T-helper 2 cell treated with Interferon-gamma antibody and Interleukin-4, amounts not matched to agents 100 ng/mL and 5 ng/mL, for 36 hours (primary cell): ENCODE data around the gene ATXN8OS. TPM values are rescaled to one million over a fixed set of nuclear protein-coding genes. Genes with fewer than 3 reads are reported as not detected.
"Not testable (repeated sequence)": the region's sequence is repeated elsewhere in the genome, so short reads cannot be mapped to it uniquely, and the experiment has no call there.

Experiments
- intact Hi-C: fragments of 100-400 bp; cut with micrococcal nuclease; formaldehyde crosslinking; loops from one replicate; pipeline ENCODE4 v1.15.1; 2023
- total RNA-seq: library from RNA; stranded (reverse); gene quantifications from 2 replicates; pipeline ENCODE4 v1.2.3, GENCODE V29; 2022

Gene ATXN8OS
- total RNA-seq: not detected in 2 replicates

DNA sequence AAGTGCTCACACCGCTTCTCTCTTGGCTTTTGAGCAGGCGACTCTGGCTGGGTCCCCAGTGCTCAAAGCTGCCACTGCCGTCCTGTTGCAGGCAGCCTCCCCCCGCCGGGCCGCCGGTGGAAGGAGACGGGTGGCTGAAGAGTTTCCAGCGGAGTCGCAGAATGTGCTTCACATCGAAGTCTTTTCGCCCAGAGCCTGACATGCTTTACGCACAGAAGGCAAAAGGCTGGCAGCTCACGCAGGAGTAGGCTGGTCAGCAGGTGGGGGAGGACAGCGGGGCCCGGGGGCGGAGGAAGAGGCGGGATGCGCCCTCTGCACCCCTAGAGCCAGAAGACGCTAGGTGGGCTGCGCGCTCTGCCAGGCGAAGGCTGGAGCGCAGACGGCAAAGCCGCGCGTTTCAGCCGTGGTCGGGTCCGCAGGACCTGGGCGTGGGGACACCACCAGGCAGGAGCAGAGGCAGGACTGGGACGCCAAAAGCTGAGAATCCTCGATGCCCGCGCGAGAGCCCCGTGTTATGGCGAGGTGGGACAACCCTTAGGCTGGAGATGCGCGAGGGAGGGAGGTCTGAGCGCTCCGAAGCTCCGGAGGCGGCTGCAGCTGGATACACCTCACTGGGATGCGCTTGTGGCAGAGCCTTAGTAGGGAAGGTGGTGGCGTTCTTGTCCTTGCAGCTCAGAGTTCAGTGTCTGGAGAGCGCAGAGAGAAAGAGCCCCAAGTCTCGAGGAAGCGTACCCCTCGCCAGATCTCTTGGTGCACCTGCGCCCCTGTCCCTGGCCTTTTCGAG lies at the start of gene ATXN8OS:
TSS of gene ATXN8OS (plus strand) at position 329 of the 784 bp plus-strand sequence.
- intact Hi-C loops: no loop called here

DNA sequence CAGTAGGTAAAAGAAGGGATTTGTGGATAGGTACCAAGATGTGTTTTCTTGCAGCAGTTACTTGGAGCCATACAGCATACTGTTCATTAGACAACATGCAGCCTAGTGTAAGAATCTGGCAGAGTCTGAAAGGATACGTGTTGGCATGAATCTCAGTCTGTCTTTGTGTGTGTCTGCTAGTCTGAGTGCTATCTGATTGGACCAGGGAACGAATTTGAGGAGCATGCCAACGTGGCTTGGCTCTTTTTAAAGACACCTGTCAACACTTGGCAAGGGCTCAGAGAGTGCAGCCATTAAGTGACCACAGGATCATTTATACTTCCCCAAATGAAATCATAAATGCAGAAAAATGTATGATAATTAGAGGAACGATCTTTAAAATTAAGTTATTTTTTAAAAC lies 27.6 kb upstream of the ATXN8OS start:
- intact Hi-C loops: no loop called here

DNA sequence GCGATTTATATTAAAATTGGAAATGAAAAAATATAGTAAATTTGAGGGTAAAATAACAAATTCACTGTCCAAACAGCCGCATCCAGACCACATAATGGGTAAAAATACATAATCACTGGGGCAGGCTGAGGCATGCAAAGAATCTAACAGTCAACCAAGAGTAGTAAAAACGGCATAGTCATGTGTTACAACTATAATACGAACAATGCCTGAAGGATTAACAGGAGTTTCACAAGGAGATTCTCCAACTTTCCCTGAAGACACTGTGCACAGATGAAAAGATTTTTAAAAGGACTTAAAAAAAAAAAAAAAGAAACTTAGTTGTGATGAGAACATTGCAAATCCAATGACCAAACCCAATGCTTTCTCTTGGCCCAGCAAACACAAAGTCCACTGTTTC lies 20.4 kb upstream of the ATXN8OS start:
- intact Hi-C loops: no loop called here

DNA sequence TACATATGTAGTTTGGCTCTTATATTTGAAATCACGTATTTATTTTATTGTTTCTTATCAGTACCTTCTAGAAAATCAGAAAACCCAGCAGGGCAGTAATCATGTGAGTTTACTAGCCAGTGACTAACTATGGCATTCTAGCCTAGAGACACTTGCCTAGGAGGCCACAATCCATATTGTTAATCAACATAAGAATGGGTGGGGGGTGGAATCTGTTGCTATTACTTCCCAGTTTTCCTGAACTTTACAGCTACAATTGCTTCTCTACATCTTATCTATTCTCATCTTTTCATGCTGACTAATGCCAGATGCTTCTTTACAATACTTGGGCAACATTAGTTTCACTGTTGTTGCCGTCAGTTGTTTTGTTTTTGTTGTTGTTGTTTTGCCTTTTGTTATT lies 18.7 kb upstream of the ATXN8OS start:
- intact Hi-C loops: no loop called here

DNA sequence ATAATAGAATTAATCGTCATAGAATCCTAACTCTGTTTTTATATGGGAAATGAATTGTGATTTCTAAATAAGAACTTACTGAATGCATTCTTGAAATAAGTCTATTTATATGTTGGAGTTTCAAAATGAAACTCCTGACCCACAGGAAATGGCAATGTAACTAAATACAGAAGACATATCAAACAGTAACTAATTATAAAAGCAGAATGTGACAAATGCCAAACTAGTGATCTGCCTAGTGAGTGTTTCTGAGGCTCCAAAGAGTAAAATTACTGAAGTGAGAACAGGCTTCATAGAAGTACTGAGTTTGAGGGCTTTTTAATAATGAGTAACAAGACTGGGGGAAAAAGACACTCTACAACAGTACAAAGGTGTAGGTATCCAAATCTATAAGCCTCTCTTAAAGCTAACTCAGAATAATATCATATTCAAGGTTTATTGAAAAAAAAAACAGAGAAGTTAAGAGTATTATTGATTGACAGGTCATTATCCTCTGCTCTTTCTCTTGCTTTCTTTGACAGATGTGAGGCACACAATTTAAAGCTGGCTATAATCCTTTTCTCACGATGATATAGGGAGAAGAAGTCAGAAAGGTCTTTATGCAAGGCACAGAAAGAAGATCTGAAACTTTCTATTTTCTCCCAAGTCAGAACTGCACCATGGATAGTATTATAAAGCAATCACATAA lies 17.4 kb upstream of the ATXN8OS start:
- intact Hi-C loops: no loop called here

DNA sequence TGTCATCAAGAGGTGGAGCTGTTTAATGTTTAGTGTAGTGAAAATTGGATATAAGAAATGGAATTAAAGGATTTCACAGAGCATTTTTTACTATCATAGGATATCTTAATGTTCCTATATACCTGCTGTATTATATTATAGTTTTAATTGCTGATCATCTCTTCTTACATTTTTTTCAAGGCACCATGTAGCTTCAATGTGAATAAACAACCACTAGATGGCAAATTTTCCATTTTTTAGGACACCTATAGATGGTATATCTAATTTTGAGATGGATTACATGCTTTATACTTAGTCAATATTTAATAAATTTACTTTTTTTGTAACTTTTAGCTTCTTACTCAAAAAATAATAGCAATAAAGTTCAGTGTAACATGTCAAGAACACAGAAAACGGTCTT lies 9.0 kb upstream of the ATXN8OS start:
- intact Hi-C loops: loop anchor here (2.0 kb wide), 1 partner anchor 470 kb away; no protein-coding TSS in a partner anchor

DNA sequence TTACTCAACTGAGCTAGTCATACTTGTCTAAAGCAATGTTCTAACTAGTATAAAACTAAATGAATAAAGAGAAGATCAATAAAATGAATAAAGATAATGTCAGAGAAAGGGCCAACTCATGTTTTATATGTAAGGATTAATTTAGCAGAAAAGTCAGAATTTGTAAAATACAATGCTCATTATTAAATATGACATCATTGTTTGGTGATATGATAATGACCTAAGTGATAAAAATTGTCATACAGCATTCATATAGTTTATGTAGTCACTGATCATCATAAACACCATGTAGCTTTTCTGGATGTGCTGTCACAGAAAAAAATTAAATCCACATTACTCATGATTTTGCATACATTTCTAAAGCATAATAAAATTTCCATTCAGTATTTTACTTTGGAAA lies 3.1 kb upstream of the ATXN8OS start:
- intact Hi-C loops: no loop called here

DNA sequence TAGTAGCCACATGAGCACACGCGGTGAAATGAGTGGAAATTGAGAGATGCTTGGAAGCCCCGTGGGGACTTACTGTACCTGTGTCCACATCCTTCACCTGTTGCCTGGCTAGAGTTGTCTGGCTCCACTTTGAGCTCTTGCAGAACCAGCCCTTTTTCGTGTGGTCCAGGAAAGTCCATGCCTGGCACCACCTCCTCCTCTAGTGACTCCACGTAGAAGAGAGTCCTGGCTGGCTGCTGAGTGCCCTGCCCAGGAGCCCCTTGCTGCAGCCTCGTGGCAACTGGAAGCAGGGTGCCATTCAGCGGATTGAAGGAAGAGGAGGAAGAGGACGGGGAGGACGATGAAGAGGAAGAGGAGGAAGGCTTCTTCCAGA lies 515 bp upstream of the ATXN8OS start:
- intact Hi-C loops: no loop called here

DNA sequence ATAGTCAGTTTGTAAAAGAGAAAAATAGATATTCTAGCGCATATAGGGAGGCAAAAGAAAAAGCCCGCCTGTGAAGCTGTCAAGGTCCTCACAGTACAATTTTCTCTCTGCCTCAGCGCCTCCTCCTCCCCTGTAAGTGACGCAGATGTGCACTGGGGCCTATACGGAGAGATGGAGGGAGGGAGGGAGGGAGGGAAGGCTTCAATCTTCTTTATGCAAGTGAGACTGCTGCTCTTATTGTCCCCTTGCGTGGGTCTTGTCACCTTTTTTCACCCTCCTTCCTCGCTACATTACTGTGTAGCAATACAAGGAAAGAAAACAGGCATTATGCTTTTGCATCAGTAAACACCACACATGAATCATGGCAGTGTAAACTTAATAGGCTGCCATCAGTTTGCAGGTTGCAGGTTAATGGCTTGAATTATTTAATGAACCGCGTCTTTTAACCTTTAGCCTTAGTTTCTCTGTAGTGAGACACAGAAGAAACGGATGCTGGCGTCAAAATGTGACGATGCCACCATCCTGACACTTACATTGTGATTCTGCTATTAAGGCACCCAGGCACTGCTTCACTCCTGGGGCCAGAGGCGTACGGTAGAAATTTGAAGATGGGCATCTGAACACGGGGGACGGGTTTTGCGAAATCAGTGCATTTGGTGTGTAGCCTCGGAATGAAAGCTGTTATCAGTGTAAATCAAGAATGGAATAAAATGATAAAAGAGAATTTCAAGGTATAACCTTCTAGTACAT lies 905 bp downstream of the ATXN8OS start, which contains the start of gene KLHL1:
TSS of gene KLHL1 (minus strand) at position 97 of the 750 bp plus-strand sequence. CDS start 753 bp downstream, outside the sequence.
- intact Hi-C loops: no loop called here

DNA sequence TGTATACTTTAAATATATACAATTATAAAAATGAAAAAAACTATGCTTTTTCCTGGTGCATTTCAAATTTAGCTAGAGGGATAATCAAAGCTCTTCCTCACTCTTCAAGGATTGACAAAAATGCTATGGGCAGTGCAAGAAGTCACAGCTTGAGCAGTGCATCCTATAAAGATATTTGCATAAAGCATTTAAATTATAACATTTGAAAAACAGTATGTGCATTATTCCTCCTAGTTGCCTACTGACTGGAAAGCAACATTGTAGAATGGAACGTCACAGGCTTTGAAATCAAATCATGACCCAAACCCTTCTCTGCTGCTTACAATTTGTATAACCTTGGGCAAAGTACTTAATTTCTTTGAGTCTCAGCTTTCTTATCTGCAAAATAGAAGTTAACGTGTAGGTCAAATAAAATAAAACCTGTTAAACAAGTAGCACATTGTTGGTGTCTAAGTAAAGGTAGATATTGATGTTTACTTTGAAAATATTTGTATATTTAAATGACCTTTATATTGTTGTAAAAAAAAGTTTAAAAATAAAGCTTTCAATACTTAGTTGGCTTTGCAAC lies 9.8 kb downstream of the ATXN8OS start:
- intact Hi-C loops: no loop called here

DNA sequence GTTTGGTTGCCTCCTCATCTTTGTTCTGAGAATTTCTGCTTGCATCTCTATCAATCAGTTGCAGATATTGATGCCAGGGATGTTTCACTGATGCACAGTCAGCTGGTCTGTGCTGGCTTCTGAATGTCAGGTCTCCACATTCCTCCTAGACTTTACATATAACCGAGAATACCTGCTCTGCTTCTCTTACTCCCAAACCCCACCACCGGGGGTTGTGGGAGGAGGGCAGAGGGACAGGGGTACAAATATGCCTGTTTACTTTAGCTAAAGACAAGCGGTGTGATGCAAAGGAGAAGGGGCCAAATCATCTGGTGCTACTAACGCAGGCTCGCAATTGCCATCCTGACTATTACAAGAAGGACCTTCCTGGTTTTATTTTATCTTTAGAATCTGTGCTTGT lies 18.1 kb downstream of the ATXN8OS start:
- intact Hi-C loops: no loop called here

DNA sequence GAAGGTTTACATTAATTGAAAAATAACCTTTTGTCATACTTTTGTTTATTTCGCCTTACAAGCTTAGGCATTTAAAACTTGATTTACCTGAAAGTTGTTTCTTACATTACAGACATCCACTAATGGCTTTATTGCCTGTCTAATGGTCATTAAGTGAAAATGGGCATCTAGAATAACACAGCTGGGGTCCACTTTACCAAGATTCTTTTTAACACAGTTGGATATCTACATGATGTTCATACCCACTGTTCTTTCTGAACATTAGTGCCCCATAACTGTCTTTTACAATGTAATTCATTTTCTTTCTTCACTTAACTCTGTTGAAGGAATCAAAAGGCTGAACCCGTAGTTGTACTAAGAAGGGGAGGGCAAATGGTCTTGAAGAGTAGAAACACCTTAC lies 20.5 kb downstream of the ATXN8OS start:
- intact Hi-C loops: no loop called here

DNA sequence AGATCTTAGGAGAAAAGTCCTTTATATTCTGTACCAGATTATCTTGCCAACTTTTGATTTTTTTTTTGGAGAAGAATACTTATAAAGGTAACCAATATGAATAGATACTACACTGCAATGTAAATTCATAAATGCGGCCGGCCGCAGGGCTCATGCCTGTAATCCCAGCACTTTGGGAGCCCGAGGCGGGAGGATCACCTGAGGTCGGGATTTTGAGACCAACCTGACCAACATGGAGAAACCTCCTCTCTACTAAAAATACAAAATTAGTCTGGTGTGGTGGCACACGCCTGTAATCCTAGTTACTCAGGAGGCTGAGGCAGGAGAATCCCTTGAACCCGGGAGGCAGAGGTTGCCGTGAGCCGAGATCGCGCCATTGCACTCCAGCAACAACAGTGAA lies 35.0 kb downstream of the ATXN8OS start:
- intact Hi-C loops: not testable (repeated sequence)

DNA sequence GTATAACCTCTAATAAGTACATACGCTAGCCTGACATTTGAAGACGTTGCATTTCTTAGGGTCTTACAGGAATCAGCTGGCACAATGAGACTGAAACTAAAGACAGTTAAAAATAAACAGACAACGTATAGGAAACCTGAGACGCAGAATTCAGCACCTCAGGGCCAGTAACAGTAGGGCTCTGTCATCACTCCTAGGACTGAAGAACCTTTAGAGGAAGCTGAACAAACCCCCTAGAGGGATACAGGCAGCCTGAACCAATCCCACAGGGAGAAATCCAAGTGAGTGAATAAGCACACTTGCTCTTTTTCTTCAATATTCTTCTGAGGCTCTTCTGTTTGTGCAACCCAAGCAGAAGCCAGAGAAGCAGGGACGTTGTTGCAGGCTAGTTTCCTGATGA lies 54.5 kb downstream of the ATXN8OS start:
- intact Hi-C loops: no loop called here

DNA sequence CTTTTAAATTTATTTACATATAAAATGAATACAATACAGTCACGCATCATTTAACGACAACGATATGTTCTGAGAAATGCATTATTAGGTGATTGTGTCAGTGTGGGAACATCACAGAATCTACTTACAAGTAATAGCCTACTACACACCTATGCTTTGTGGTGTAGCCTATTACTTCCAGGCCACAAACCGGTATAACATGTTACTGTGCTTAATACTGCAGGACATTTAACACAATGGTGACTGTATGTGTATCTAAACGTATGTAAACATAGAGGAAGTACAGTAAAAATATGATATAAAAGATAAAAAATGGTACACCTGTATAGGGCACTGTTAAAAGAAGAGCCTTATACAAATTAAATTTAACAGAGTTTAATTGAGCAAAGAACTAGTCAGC lies 63.1 kb downstream of the ATXN8OS start:
- intact Hi-C loops: no loop called here

DNA sequence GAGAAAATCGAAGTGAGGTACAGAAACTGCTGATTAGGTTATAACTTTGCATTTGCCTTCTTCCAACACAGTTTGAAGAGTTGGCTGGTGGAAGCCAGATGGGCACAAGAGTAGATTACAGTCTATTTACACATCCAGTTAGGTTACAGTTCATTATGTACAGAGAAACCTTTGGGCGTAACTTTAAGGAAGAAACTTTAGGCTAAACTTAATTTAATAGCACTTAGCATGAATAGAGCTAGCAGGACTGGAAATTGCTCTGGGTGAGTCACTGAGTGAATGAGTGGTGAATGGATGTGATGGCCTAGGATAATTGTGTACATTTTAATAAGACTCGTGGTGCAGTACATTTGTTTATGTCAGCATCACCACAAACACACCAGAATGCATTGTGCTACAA lies 63.5 kb downstream of the ATXN8OS start:
- intact Hi-C loops: no loop called here

DNA sequence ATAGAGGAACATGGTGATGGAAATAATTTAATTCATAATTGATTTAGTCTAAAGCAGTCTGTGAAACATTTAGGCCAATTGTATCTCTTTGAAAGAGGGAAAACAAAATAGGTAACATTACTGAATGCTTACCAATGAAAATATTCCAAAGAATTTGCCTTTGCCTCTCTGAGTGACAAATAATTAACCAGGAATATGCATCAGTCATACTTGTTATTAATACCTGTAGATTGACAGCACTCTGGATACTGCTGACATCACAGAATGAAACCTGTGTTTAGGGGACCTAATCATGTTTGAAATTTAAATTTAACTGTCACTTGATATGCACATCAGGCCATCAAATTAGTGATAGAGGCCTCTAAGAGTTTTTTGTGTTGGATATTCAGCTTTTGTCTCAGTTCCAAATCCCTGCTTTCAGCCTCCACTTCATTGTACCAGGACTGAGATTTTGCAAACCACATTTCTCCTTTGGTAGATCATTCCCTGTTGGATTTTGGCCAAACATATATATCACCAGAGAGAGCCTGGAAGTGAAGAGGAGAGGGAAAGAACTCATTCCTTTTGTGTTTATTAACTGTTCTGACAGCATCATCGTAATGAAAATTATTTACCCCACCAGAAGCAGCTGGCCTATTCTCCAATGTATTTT lies 65.4 kb downstream of the ATXN8OS start:
- intact Hi-C loops: no loop called here

DNA sequence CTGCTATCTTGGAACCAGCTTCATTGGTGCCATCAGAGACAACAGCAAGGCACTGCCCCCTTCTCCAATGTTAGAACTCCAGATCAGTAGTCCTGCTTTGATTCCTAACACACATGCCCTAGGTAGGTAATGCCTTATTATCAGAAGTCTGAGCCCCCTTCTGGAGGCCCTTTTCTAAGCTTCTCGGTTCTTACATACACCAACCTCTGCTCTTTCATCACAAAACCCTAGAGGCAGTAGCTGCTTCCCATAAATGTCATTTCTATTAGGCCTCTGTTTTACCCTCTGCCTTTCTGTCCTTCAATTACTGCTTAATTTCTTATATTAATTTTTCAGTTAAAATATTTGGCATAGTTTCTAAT lies 66.0 kb downstream of the ATXN8OS start:
- intact Hi-C loops: no loop called here

DNA sequence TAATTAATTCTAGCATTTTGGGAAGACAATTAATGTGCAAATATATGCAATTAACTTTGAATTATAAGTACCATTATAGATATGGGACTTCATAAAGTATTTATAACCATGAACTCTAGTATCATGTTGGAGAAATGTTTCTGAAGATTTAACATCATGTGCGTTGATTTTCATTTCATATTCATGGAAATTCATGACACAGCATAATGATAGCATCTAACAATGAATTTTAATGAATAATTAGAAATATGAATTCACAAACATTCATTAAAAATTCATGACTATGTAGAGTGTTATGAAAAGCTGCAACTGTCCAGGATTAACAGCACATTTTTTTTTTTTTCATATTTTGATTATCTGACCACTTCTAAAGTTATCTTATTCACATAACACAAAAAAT lies 70.7 kb downstream of the ATXN8OS start:
- intact Hi-C loops: no loop called here
